OCI-LY3 (cell line): ENCODE measurements around the gene TEDC2.

Experiments
- CTCF ChIP-seq: fragments of 200-600, 300-600 bp; sonication (generic); IDR thresholded peaks from 2 replicates; pipeline ENCODE4 v1.5.1; 2014; ENCODE audit warnings: antibody characterized with exemption, low read length, low read depth
- EZH2phosphoT487 ChIP-seq: fragments of 200-600 bp; shearing (Covaris generic); IDR thresholded peaks from 2 replicates; pipeline ENCODE4 v1.6.1; 2018; ENCODE audit warnings: antibody characterized with exemption, mixed run types, low read depth

GRCh38 chr16:2472885-2473445 is 13.1 kb downstream of the TEDC2 start:
- TF ChIP-seq CTCF (no peak), EZH2phosphoT487 (no peak)
